ENCODE results near the gene THOC6. TPM values are rescaled to one million over a fixed set of nuclear protein-coding genes. Genes with fewer than 3 reads are reported as not detected.

Gene THOC6
- total and polyA plus RNA-seq, 9 of the 15 experiments (the other 6 are each of a cell fraction or from before 2014, with no cell fraction given) = 2.5 to 65.4 (median 42.3) TPM

DNA sequence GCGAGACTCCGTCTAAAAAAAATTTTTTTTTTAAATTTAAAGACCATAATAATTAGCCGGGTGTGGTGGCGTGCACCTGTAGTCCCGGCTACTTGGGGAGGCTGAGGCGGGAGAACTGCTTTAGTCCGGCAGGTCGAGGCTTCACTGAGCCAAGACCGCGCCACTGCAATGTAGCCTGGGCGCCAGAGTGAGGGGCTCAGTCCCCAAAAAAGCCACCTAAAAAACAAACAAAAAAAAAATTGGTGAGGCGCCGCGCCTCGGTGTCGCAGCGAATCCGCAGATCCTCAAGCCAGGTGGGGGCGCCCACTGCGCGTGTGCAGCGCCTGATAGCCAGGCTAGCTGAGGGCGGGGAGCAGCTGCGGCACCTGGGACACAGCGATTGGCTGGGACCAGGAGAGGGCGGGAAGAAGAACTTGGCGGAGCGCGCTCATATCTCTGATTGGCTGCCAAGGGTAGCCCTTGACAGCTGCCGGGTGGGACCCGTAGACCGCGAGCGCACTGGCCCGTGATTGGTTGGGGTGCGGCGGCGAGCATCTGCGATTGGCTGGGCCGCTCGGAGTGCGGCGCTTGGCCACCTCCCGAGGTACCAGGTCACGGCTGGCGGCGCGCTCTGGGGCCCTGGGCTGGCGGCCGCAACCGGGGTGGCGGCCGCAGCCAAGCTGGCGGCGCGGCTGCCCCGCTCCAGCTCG lies 20.1 kb upstream of the THOC6 start (continued):
- TF ChIP-seq, protein P1, sequence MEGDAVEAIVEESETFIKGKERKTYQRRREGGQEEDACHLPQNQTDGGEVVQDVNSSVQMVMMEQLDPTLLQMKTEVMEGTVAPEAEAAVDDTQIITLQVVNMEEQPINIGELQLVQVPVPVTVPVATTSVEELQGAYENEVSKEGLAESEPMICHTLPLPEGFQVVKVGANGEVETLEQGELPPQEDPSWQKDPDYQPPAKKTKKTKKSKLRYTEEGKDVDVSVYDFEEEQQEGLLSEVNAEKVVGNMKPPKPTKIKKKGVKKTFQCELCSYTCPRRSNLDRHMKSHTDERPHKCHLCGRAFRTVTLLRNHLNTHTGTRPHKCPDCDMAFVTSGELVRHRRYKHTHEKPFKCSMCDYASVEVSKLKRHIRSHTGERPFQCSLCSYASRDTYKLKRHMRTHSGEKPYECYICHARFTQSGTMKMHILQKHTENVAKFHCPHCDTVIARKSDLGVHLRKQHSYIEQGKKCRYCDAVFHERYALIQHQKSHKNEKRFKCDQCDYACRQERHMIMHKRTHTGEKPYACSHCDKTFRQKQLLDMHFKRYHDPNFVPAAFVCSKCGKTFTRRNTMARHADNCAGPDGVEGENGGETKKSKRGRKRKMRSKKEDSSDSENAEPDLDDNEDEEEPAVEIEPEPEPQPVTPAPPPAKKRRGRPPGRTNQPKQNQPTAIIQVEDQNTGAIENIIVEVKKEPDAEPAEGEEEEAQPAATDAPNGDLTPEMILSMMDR (IDR thresholded peaks at IDR 0.05 in 2 of 3, conservative IDR thresholded peaks at IDR 0.05 in 1 of 3; ENCODE audit: insufficient read depth in 2 of 3, low read depth in 1 of 3, low read length in 3 of 3) = peak; percentile 78 to 98 (median 97)
- no peak for TF ChIP-seq DNMT1 (IDR thresholded peaks at IDR 0.05)
- no peak for TF ChIP-seq ZNF263 (CRISPR knock-in tag; IDR thresholded peaks at IDR 0.05; ENCODE audit: borderline replicate concordance)
- TF ChIP-seq, protein P2, sequence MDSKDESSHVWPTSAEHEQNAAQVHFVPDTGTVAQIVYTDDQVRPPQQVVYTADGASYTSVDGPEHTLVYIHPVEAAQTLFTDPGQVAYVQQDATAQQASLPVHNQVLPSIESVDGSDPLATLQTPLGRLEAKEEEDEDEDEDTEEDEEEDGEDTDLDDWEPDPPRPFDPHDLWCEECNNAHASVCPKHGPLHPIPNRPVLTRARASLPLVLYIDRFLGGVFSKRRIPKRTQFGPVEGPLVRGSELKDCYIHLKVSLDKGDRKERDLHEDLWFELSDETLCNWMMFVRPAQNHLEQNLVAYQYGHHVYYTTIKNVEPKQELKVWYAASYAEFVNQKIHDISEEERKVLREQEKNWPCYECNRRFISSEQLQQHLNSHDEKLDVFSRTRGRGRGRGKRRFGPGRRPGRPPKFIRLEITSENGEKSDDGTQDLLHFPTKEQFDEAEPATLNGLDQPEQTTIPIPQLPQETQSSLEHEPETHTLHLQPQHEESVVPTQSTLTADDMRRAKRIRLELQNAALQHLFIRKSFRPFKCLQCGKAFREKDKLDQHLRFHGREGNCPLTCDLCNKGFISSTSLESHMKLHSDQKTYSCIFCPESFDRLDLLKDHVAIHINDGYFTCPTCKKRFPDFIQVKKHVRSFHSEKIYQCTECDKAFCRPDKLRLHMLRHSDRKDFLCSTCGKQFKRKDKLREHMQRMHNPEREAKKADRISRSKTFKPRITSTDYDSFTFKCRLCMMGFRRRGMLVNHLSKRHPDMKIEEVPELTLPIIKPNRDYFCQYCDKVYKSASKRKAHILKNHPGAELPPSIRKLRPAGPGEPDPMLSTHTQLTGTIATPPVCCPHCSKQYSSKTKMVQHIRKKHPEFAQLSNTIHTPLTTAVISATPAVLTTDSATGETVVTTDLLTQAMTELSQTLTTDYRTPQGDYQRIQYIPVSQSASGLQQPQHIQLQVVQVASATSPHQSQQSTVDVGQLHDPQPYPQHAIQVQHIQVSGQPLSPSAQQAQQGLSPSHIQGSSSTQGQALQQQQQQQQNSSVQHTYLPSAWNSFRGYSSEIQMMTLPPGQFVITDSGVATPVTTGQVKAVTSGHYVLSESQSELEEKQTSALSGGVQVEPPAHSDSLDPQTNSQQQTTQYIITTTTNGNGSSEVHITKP (IDR thresholded peaks at IDR 0.05; ENCODE audit: partially characterized antibody) = no peak
- TF ChIP-seq, protein P3, sequence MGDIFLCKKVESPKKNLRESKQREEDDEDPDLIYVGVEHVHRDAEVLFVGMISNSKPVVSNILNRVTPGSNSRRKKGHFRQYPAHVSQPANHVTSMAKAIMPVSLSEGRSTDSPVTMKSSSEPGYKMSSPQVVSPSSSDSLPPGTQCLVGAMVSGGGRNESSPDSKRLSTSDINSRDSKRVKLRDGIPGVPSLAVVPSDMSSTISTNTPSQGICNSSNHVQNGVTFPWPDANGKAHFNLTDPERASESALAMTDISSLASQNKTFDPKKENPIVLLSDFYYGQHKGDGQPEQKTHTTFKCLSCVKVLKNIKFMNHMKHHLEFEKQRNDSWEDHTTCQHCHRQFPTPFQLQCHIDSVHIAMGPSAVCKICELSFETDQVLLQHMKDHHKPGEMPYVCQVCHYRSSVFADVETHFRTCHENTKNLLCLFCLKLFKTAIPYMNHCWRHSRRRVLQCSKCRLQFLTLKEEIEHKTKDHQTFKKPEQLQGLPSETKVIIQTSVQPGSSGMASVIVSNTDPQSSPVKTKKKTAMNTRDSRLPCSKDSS (IDR thresholded peaks at IDR 0.05; ENCODE audit: low read depth, partially characterized antibody) = no peak
- TF ChIP-seq, protein P4, sequence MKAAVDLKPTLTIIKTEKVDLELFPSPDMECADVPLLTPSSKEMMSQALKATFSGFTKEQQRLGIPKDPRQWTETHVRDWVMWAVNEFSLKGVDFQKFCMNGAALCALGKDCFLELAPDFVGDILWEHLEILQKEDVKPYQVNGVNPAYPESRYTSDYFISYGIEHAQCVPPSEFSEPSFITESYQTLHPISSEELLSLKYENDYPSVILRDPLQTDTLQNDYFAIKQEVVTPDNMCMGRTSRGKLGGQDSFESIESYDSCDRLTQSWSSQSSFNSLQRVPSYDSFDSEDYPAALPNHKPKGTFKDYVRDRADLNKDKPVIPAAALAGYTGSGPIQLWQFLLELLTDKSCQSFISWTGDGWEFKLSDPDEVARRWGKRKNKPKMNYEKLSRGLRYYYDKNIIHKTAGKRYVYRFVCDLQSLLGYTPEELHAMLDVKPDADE (conservative IDR thresholded peaks at IDR 0.05; ENCODE audit: control insufficient read depth, low read depth, low read length) = no peak
- TF ChIP-seq BCOR (IDR thresholded peaks at IDR 0.05) = peak; percentile 69; the same call in 1 of the 2 replicates
- no peak for TF ChIP-seq NELFE (IDR thresholded peaks at IDR 0.05; ENCODE audit: insufficient read depth, insufficient read length)
- TF ChIP-seq, protein P5, sequence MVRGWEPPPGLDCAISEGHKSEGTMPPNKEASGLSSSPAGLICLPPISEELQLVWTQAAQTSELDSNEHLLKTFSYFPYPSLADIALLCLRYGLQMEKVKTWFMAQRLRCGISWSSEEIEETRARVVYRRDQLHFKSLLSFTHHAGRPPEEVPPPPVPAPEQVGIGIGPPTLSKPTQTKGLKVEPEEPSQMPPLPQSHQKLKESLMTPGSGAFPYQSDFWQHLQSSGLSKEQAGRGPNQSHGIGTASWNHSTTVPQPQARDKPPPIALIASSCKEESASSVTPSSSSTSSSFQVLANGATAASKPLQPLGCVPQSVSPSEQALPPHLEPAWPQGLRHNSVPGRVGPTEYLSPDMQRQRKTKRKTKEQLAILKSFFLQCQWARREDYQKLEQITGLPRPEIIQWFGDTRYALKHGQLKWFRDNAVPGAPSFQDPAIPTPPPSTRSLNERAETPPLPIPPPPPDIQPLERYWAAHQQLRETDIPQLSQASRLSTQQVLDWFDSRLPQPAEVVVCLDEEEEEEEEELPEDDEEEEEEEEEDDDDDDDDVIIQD (CRISPR knock-in tag; IDR thresholded peaks at IDR 0.05) = no peak
- TF ChIP-seq CREB1 (IDR thresholded peaks at IDR 0.05) = no peak
- peak; percentile 40; the same call in 1 of the 2 replicates for TF ChIP-seq CREB1 (CRISPR knock-in tag; IDR thresholded peaks at IDR 0.05)
- TF ChIP-seq, protein P6, sequence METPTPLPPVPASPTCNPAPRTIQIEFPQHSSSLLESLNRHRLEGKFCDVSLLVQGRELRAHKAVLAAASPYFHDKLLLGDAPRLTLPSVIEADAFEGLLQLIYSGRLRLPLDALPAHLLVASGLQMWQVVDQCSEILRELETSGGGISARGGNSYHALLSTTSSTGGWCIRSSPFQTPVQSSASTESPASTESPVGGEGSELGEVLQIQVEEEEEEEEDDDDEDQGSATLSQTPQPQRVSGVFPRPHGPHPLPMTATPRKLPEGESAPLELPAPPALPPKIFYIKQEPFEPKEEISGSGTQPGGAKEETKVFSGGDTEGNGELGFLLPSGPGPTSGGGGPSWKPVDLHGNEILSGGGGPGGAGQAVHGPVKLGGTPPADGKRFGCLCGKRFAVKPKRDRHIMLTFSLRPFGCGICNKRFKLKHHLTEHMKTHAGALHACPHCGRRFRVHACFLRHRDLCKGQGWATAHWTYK (CRISPR knock-in tag; IDR thresholded peaks at IDR 0.05) = no peak

Data from K562 (cell line).